Panc1 (cell line): ENCODE data around the gene SEMA4A. TPM values are rescaled to one million over a fixed set of nuclear protein-coding genes. Genes with fewer than 3 reads are reported as not detected.

Experiments used
- ATAC-seq: fragments of 200-7000 bp; cut with Tn5 transposase; 2 replicates; pipeline ENCODE4 v1.9.1; 2020; ENCODE audit warnings: mild to moderate bottlenecking, moderate library complexity
- BruUV-seq: library from RNA; stranded (reverse); fragments of 400-500 nt; replicated peaks from 2 replicates; lab custom pipeline; 2021; lab: Mats Ljungman, UMichigan
- CTCF ChIA-PET: fragments of 300-600 bp; sonication (Branson Sonifier 250); formaldehyde crosslinking; loops from one replicate; lab custom pipeline; 2022; ENCODE audit warnings: antibody characterized with exemption; lab: Charles Lee
- POLR2A ChIA-PET: fragments of 300-600 bp; sonication (Branson Sonifier 250); formaldehyde crosslinking; loops from one replicate; lab custom pipeline; 2022; ENCODE audit warnings: antibody characterized with exemption; lab: Charles Lee
- DNase-seq: peaks from one replicate; pipeline ENCODE4 v3.0.0-alpha.2; 2010; ENCODE audit warnings: low read depth, low spot score
- H3K27ac ChIP-seq: 2 replicates; pipeline ENCODE4 v1.5.1; 2011; ENCODE audit warnings: mild to moderate bottlenecking, low read length, inconsistent platforms
- H3K27me3 ChIP-seq: fragments of 200-500 bp; sonication (Bioruptor generic); 2 replicates; pipeline ENCODE4 v1.6.0; 2014; ENCODE audit warnings: low read length, inconsistent platforms; ENCODE audit not compliant: control insufficient read depth, insufficient read depth
- H3K36me3 ChIP-seq: fragments of 200-500 bp; sonication (Bioruptor generic); 2 replicates; pipeline ENCODE4 v1.5.1; 2014; ENCODE audit warnings: inconsistent platforms, mild to moderate bottlenecking, low read length, moderate library complexity; ENCODE audit not compliant: control insufficient read depth, insufficient read depth
- H3K4me1 ChIP-seq: 2 replicates; pipeline ENCODE4 v1.5.1; 2011; ENCODE audit warnings: inconsistent platforms, mild to moderate bottlenecking, low read length, moderate library complexity; ENCODE audit not compliant: control insufficient read depth, insufficient read depth
- H3K4me3 ChIP-seq, 2 experiments: 2 replicates each; pipeline ENCODE4 v1.5.1; 2011 to 2012; ENCODE audit warnings: low read depth in 2 of 2, low read length in 2 of 2, mild to moderate bottlenecking in 2 of 2, inconsistent platforms in 1 of 2, moderate library complexity in 1 of 2
- H3K9me3 ChIP-seq: fragments of 200-500 bp; sonication (Bioruptor generic); 2 replicates; pipeline ENCODE4 v1.5.1; 2014; ENCODE audit warnings: low read depth, mild to moderate bottlenecking, inconsistent platforms, low read length, moderate library complexity; ENCODE audit not compliant: control insufficient read depth, insufficient read depth
- CTCF ChIP-seq: fragments of 450-650 bp; IDR thresholded peaks from 2 replicates; pipeline ENCODE4 v1.5.1; 2017; ENCODE audit warnings: mild to moderate bottlenecking
- POLR2AphosphoS5 ChIP-seq: IDR thresholded peaks from 2 replicates; pipeline ENCODE4 v1.6.1; 2012; ENCODE audit warnings: mild to moderate bottlenecking, low read depth, low read length, moderate library complexity
- REST ChIP-seq, 2 experiments: IDR thresholded peaks; 2 replicates each; pipeline ENCODE4 v1.6.1; 2011 to 2012; ENCODE audit warnings: low read depth in 2 of 2, control low read depth in 1 of 2, low read length in 1 of 2, mild to moderate bottlenecking in 1 of 2, moderate library complexity in 1 of 2; ENCODE audit not compliant: insufficient read depth in 1 of 2
- SIN3A ChIP-seq: IDR thresholded peaks from 2 replicates; pipeline ENCODE4 v1.6.1; 2012; ENCODE audit warnings: low read depth, mild to moderate bottlenecking, low read length, moderate library complexity, borderline replicate concordance; ENCODE audit not compliant: insufficient read depth
- TCF7L2 ChIP-seq: IDR thresholded peaks from 2 replicates; pipeline ENCODE4 v1.6.1; 2011; ENCODE audit warnings: mild to moderate bottlenecking, low read depth, low read length, inconsistent platforms
- in situ Hi-C: cut with HindIII; loops from 2 replicates; pipeline ENCODE4 v1.10.0; 2016; ENCODE audit warnings: low sequenced_read_pairs, low pct_unique_long_range_greater_than_20kb
- intact Hi-C: fragments of 100-400 bp; cut with micrococcal nuclease; formaldehyde crosslinking; loops from one replicate; pipeline ENCODE4 v1.10.0; 2022; ENCODE audit not compliant: unreplicated experiment
- total RNA-seq: library from RNA; stranded (reverse); gene quantifications from one replicate; pipeline ENCODE4 v1.2.1, GENCODE V29; 2021; ENCODE audit not compliant: unreplicated experiment

Gene SEMA4A
- total RNA-seq, 1 experiment from 2014 or later, result 0.21 TPM

- Histone ChIP-seq H3K4me1 (peaks cover 10% of the 10 kb centered on the region; the same call in 1 of the 2 replicates), H3K27ac (no peak overlapping the region), H3K36me3 (peaks cover 4% of the 10 kb centered on the region; the same call in 1 of the 2 replicates), H3K27me3 (no peaks in the 10 kb centered on the region), H3K4me3 (no peak overlapping the region), H3K9me3 (no peaks in the 10 kb centered on the region)
- ATAC-seq, result no peak
- TF ChIP-seq POLR2AphosphoS5, result no peak
- TF ChIP-seq TCF7L2, result no peak
- DNase-seq, result no peak
- in situ Hi-C loops (no loop called here), intact Hi-C loops (no loop called here)
- ChIA-PET POLR2A (no interaction called here), CTCF (no interaction called here)
- BruUV-seq, result no TSS peak
These were observed 42.5 kb downstream of the SEMA4A start for GRCh38 chr1:156195853-156196252.

GRCh38 chr1:156196445-156196844, 43.1 kb downstream of the SEMA4A start:
- H3K36me3 ChIP-seq, result peaks cover 4% of the 10 kb centered on the region; the same call in 1 of the 2 replicates
- H3K27ac ChIP-seq, result no peak overlapping the region
- DNase-seq, result no peak
- no peaks in the 10 kb centered on the region for H3K27me3 ChIP-seq
- ChIA-PET CTCF (no interaction called here), POLR2A (interaction anchor here (0.9 kb wide), 1 partner anchor 16 kb away, joined by 9 read pairs; the partner anchor contains the start of gene PMF1)
- BruUV-seq, result no TSS peak
- no peaks in the 10 kb centered on the region for H3K9me3 ChIP-seq
- TF ChIP-seq TCF7L2 (no peak), REST (IDR thresholded peaks at IDR 0.05; ENCODE audit: insufficient read depth in 1 of 2, low read depth in 2 of 2, low read length in 1 of 2) (no peak), SIN3A (no peak), POLR2AphosphoS5 (no peak), CTCF (no peak)
- peaks cover 10% of the 10 kb centered on the region; the same call in 1 of the 2 replicates for H3K4me1 ChIP-seq
- no peak for ATAC-seq
- intact Hi-C loops (no loop called here), in situ Hi-C loops (no loop called here)
- H3K4me3 ChIP-seq, result no peak overlapping the region

- POLR2A ChIA-PET, result no interaction called here
- Histone ChIP-seq H3K27ac (no peak overlapping the region), H3K36me3 (peaks cover 4% of the 10 kb centered on the region), H3K4me1 (peaks cover 10% of the 10 kb centered on the region; the same call in 1 of the 2 replicates), H3K9me3 (no peaks in the 10 kb centered on the region), H3K4me3 (no peak overlapping the region), H3K27me3 (no peaks in the 10 kb centered on the region)
- in situ Hi-C loops (no loop called here), intact Hi-C loops (no loop called here)
- no peak for TF ChIP-seq TCF7L2
- no peak for TF ChIP-seq REST (IDR thresholded peaks at IDR 0.05; ENCODE audit: insufficient read depth in 1 of 2, low read depth in 2 of 2, low read length in 1 of 2)
- no peak for TF ChIP-seq CTCF
- TF ChIP-seq SIN3A, result no peak
- ATAC-seq (no peak), DNase-seq (no peak)
- no TSS peak for BruUV-seq
- CTCF ChIA-PET, result no interaction called here
These were observed 45.5 kb downstream of the SEMA4A start for GRCh38 chr1:156198831-156199349.
